Germinal center (tissue), 1 donor: ENCODE measurements around the gene MAML1.

ENCODE experiments used
- DNase-seq: peaks from one replicate; pipeline ENCODE4 v3.0.0; 2012; ENCODE audit warnings: mixed read lengths, low spot score

MAML1 gene

GRCh38 chr5:179793468-179794139 lies 61.0 kb downstream of the MAML1 start, which contains the start of gene LTC4S:
Gene LTC4S (plus strand): TSS chr5:179793986. CDS start chr5:179794081, 95 bp downstream.
- no peak for DNase-seq

GRCh38 chr5:179794171-179794570 lies 61.5 kb downstream of the MAML1 start:
- DNase-seq, result no peak

- no peak for DNase-seq
Measured at GRCh38 chr5:179794575-179794974, 62.0 kb downstream of the MAML1 start.

DNA sequence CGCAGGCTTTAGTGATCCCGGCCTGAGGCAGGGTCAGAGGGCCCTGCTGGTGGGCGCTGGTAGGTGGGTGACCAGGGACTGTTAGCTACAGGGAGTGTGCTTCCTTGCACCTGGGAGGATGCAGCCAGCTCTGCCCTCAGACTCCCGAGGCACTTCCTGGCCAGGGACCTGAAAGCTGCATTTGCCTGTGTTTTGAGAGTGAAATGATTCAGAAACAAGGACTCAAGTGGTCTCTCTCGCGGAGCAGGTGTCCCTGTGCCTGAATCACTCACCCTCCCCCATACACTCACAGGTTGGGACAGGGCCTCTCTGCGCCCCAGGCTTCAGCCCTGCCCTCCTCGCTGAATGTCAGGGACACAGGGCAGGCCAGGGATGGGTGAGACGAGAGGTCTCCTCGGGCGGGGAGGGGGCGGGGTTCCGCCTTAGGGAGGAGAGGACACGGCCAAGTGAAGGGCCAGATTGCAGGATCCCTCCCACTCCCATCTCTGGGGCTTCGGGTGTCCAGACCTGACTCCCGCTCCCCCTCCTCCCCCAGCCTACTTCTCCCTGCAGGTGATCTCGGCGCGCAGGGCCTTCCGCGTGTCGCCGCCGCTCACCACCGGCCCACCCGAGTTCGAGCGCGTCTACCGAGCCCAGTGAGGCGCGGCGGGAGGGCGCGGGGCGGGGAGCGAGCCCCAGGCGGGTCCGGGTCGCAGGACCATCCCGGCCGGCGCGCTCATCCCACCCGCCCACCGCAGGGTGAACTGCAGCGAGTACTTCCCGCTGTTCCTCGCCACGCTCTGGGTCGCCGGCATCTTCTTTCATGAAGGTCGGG lies 62.6 kb downstream of the MAML1 start:
- no peak for DNase-seq

DNA sequence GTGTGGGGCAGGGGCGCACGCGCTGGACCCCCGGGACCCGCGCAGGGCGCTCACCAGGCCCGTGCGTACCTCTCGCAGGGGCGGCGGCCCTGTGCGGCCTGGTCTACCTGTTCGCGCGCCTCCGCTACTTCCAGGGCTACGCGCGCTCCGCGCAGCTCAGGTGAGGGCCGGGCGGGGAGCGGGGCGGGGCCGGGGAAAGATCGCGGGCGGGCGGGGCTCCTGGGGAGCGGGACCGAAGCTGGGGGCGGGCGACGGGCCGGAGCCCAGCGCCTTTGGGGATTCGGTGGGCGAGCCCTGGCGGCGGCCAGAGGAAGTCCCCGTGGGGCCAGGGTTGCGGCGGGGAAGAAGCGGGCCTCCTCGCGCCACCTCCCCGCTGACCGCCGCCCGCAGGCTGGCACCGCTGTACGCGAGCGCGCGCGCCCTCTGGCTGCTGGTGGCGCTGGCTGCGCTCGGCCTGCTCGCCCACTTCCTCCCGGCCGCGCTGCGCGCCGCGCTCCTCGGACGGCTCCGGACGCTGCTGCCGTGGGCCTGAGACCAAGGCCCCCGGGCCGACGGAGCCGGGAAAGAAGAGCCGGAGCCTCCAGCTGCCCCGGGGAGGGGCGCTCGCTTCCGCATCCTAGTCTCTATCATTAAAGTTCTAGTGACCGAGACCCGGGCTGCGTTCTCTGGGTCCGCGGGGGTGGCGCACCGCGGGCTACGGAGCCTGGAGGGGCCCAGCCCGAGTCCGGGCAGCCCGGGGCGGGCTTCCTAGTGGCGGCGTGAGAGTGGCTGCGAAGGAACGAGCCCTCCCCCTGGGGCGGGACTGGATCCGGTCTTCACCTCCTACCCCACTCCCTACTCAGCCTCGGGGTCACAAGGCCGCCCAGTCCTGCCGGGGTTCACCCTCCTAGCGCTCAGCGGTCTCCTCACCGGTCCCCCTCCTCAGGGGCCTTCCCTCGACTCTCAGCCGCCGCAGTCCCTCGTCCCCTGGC lies 63.5 kb downstream of the MAML1 start:
- peak; percentile 77 for DNase-seq

DNA sequence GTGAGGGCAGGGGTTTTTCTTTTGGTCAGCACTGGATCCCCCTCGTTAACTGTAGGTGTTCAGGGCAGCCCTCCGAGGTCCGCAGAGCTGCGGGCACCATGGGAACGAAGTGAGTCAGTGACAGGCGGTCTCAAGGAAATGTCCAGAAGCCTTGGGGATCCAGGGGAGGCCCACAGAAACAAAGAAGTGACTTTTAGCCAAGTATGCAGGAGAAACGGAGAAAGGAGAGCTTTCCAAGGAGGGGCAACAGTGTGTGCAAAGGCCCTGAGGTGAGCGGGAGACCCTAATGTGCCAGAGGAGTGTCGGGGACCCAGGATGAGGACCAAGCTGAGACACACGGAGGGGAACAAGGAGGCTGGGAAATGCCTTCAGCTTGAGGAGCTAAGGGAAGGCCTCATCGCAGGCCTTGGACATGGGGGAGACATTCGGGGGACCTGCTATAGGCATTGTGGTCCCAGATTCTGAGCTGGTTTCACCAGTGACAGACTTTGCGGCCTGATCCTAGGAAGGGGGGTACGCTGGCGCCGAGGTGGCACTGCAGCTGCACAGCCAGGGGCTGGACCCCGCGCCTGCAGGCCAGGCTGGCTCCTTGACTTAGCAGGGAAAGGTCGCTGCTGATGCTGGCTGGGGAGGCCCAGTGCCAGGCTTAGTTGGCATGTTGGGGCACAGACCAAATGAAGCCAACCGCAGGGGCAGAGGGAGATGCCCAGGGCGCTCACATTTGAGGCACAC lies 64.4 kb downstream of the MAML1 start:
- no peak for DNase-seq

- DNase-seq, result no peak
Measured at GRCh38 chr5:179797741-179798140, 65.1 kb downstream of the MAML1 start.

- DNase-seq, result no peak
Measured at GRCh38 chr5:179798144-179798770, 65.6 kb downstream of the MAML1 start.

- DNase-seq, result no peak
Measured at GRCh38 chr5:179798771-179799643, 66.4 kb downstream of the MAML1 start.

DNA sequence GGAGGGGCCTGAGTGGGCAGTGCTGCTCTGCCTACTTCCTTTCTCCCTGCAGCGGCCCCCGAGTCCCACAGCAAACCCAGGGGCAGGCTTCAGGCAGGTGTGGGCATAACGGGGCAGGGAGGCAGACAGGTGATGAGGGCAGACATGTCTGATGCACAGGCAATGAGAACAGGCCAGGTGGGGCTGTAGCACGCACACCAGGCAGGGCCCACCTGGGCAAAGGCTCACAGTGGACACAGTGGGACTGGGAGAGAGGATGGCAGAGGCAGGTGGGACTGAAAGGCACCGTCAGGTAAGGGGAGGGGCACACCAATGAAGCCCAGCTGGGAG lies 67.0 kb downstream of the MAML1 start:
- DNase-seq, result no peak

- no peak for DNase-seq
Measured at GRCh38 chr5:179800071-179800695, 67.6 kb downstream of the MAML1 start.

DNA sequence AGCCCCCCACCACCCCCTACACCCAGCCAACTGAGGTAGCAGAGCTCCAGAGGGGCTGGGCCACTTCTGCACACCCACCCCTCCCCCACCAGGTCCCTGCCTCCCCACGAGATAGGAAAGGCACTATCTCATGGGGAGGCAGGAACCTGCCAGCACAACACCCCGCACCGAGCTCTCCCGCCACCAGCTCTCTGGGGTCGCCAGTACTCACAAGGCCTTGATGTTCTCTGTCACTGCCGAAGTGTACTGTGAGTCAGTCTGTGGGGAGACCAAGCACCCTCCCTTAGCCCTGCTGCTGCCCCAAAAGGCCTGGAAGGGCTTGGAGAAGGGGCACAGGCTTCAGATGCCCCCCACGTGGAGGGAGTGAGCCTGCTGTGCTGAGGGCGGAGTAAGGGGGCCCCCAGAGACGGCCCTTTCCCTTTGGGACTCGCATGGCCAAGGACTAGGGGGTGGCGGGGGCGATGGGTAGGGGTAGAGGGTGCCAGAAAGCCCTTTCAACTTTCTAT lies 68.1 kb downstream of the MAML1 start:
- no peak for DNase-seq

GRCh38 chr5:179801304-179802206 lies 68.9 kb downstream of the MAML1 start:
- DNase-seq, result peak; percentile 82

GRCh38 chr5:179802207-179802883 lies 69.7 kb downstream of the MAML1 start:
- DNase-seq, result no peak

DNA sequence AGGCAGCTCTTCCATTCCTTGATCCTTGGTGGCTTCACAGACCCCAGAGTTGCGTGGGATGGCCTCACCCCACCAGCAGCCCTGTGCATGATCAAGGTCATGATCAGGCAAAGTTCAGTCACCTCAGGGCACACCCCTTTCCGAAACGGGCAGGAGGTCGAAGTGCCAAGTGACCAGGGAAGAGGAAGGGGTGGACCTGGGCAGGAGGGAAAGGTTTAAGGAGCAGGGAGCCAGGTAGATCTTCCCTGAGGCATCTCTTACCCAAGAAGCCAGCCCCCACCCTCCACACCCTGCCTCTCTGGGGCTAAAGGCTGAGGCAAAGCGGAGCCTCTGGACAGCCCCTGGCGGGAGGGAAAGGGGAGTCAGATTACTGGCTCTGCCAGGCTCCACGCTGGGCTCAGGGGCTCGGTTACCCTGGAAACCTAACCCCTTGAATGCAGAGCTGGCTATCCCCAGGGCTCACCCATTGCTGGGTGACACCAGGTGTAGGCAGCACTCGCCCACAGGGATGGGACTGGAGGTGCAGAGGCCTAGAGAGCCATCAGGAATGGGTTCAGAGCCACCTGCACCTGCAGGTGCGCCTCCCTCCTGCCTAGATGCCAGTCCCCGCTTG lies 70.4 kb downstream of the MAML1 start:
- no peak for DNase-seq

- no peak for DNase-seq
Measured at GRCh38 chr5:179803651-179804554, 71.3 kb downstream of the MAML1 start.
